B cell (primary cell): ENCODE results near the gene RAB11B. TPM values are rescaled to one million over a fixed set of nuclear protein-coding genes. Genes with fewer than 3 reads are reported as not detected.

Experiments
- ATAC-seq: fragments of 200-7000 bp; cut with Tn5 transposase; one replicate; pipeline ENCODE4 v1.10.0; 2021; ENCODE audit warnings: low read depth, mild to moderate bottlenecking, moderate number of reproducible peaks, moderate library complexity
- CTCF ChIA-PET: fragments of 350-600 bp; sonication (Branson Sonifier 250); formaldehyde crosslinking; loops from one replicate; lab custom pipeline; 2021; ENCODE audit warnings: antibody characterized with exemption, inconsistent platforms; lab: Charles Lee
- POLR2A ChIA-PET: fragments of 350-600 bp; sonication (Branson Sonifier 250); formaldehyde crosslinking; loops from one replicate; lab custom pipeline; 2021; ENCODE audit warnings: antibody characterized with exemption; lab: Charles Lee
- DNase-seq: peaks from one replicate; pipeline ENCODE4 v3.0.0; 2013
- H2AFZ ChIP-seq: 2 replicates; pipeline ENCODE4 v1.6.1; 2012; ENCODE audit warnings: mild to moderate bottlenecking, low read depth, low read length; ENCODE audit not compliant: insufficient read depth, poor library complexity, severe bottlenecking
- H3K27ac ChIP-seq, 2 donors: 1 replicate in 1 of 2; 2 replicates in 1 of 2; pipeline ENCODE4 v1.5.1; 2012 to 2013; ENCODE audit warnings: low read length in 2 of 2, mild to moderate bottlenecking in 2 of 2, moderate library complexity in 1 of 2
- H3K27me3 ChIP-seq, 4 experiments: fragments of 200-600 bp in 1 of 4; sonication (generic) in 1 of 4; replicated peaks in 1 of 4; 1 replicate in 2 of 4; 2 replicates in 2 of 4; pipeline versions ENCODE4 v1.6.1 to v1.7.0; 2013 to 2016; ENCODE audit warnings: low read length in 3 of 4, mild to moderate bottlenecking in 2 of 4, mixed read lengths in 1 of 4, moderate library complexity in 1 of 4; ENCODE audit not compliant: insufficient read depth in 4 of 4, control insufficient read depth in 3 of 4; ENCODE audit errors: control extremely low read depth in 1 of 4
- H3K36me3 ChIP-seq, 2 experiments: replicated peaks in 1 of 2; 1 replicate in 1 of 2; 2 replicates in 1 of 2; pipeline versions ENCODE4 v1.6.1 to v1.7.1; 2013; ENCODE audit warnings: low read length in 1 of 2; ENCODE audit not compliant: insufficient read depth in 2 of 2, control insufficient read depth in 1 of 2; ENCODE audit errors: control extremely low read depth in 1 of 2, extremely low read depth in 1 of 2
- H3K4me1 ChIP-seq, 2 donors: fragments of 200-600 bp in 1 of 2; sonication (generic) in 1 of 2; 1 replicate in 1 of 2; 2 replicates in 1 of 2; pipeline versions ENCODE4 v1.5.1 to v1.6.1; 2013 to 2017; ENCODE audit warnings: low read length in 2 of 2; ENCODE audit not compliant: control insufficient read depth in 2 of 2, insufficient read depth in 2 of 2
- H3K4me2 ChIP-seq: replicated peaks from 2 replicates; pipeline ENCODE3; 2012; ENCODE audit warnings: mild to moderate bottlenecking, low read depth, low read length; ENCODE audit not compliant: poor library complexity, severe bottlenecking
- H3K4me3 ChIP-seq, 5 experiments: fragments of 200-600 bp in 1 of 5; sonication (generic) in 1 of 5; 1 replicate in 3 of 5; 2 replicates in 2 of 5; pipeline versions ENCODE4 v1.5.1 to v1.7.0; 2011 to 2016; ENCODE audit warnings: low read length in 4 of 5, mild to moderate bottlenecking in 4 of 5, low read depth in 2 of 5, control low read depth in 1 of 5, moderate library complexity in 1 of 5; ENCODE audit not compliant: insufficient read depth in 1 of 5; ENCODE audit errors: control extremely low read depth in 1 of 5, extremely low read depth in 1 of 5
- H3K79me2 ChIP-seq: fragments of 200-600 bp; sonication (generic); one replicate; pipeline ENCODE4 v1.6.0; 2016; ENCODE audit warnings: low read length; ENCODE audit not compliant: control insufficient read depth, insufficient read depth
- H3K9ac ChIP-seq: fragments of 200-600 bp; sonication (generic); 2 replicates; pipeline ENCODE4 v1.6.1; 2017; ENCODE audit warnings: mild to moderate bottlenecking, low read length, moderate library complexity
- H3K9me3 ChIP-seq, 3 donors: one replicate each; pipeline versions ENCODE4 v1.6.1 to v1.7.1; 2013; ENCODE audit warnings: low read length in 2 of 3; ENCODE audit not compliant: control insufficient read depth in 2 of 3, insufficient read depth in 1 of 3; ENCODE audit errors: control extremely low read depth in 1 of 3
- H4K20me1 ChIP-seq: 2 replicates; pipeline ENCODE4 v1.6.0; 2012; ENCODE audit warnings: mild to moderate bottlenecking, low read length; ENCODE audit not compliant: insufficient read depth, control insufficient read depth, poor library complexity, severe bottlenecking
- H3K27ac Mint-ChIP-seq: one replicate; pipeline ENCODE4 v1.8.0; 2021; ENCODE audit warnings: mixed read lengths
- H3K27me3 Mint-ChIP-seq: one replicate; pipeline ENCODE4 v1.8.0; 2021; ENCODE audit warnings: mixed read lengths
- H3K4me1 Mint-ChIP-seq: one replicate; pipeline ENCODE4 v1.8.0; 2021; ENCODE audit warnings: mixed read lengths
- H3K4me3 Mint-ChIP-seq: one replicate; pipeline ENCODE4 v1.8.0; 2021; ENCODE audit warnings: mixed read lengths
- H3K9me3 Mint-ChIP-seq: one replicate; pipeline ENCODE4 v1.8.0; 2022; ENCODE audit warnings: mixed read lengths; ENCODE audit not compliant: insufficient read depth
- CTCF ChIP-seq: fragments of 200-600 bp; IDR thresholded peaks from one replicate; pipeline ENCODE4 v1.8.0; 2022; ENCODE audit warnings: antibody characterized with exemption, mild to moderate bottlenecking
- EZH2 ChIP-seq: IDR thresholded peaks from 2 replicates; pipeline ENCODE4 v1.6.1; 2012; ENCODE audit warnings: borderline replicate concordance, low read depth, mild to moderate bottlenecking, moderate library complexity, low read length; ENCODE audit not compliant: insufficient read depth, poor library complexity, severe bottlenecking
- WGBS: methylation state at CpG from one replicate; pipeline ENCODE4 v1.1.5; 2013; ENCODE audit warnings: missing lambda C conversion rate; ENCODE audit not compliant: insufficient coverage; 5-methylcytosine and 5-hydroxymethylcytosine counted together
- intact Hi-C: fragments of 100-400 bp; cut with micrococcal nuclease; formaldehyde crosslinking; loops from one replicate; pipeline ENCODE4 v1.10.0; 2022
- polyA plus RNA-seq: library from polyadenylated mRNA; depleted of rRNA; stranded (reverse); fragments of >200 nt; gene quantifications from 2 replicates; pipeline ENCODE4 v1.2.3, GENCODE V29; 2012
- total RNA-seq, 2 donors: library from RNA; stranded (reverse); fragments of 120-200 nt in 1 of 2; gene quantifications; 1 replicate in 1 of 2; 2 replicates in 1 of 2; pipeline versions ENCODE4 v1.2.3 to v1.2.4, GENCODE V29; 2013 to 2022

Gene RAB11B
- total and polyA plus RNA-seq, 2 donors (not counting 1 experiment from before 2014, with no cell fraction given), result 130 to 165 TPM

GRCh38 chr19:8388612-8388958 lies 1.6 kb upstream of the RAB11B start:
- H3K36me3 ChIP-seq, result no peaks in the 10 kb centered on the region
- H3K27me3 Mint-ChIP-seq, result no peaks in the 10 kb centered on the region
- no CpG with 5 or more reads among the region's 2 CpGs for WGBS
- no peaks in the 10 kb centered on the region for H3K27me3 ChIP-seq
- H3K4me3 Mint-ChIP-seq, result no peak overlapping the region
- H3K9me3 Mint-ChIP-seq, result no peaks in the 10 kb centered on the region
- no peak overlapping the region for H3K27ac Mint-ChIP-seq
- H3K9me3 ChIP-seq, result peaks cover 0 to 9% (median 0%) of the 10 kb centered on the region in 3 donors
- POLR2A ChIA-PET, result interaction anchor here (0.7 kb wide), 1 partner anchor 126 kb away, joined by 3 read pairs; the partner anchor contains the start of gene ZNF414
- H2AFZ ChIP-seq, result no peak overlapping the region
- CTCF ChIA-PET, result no interaction called here
- no peak for TF ChIP-seq EZH2
- DNase-seq (no peak), ATAC-seq (no peak)
- no peak overlapping the region for H3K4me2 ChIP-seq
- no peak overlapping the region for H3K4me3 ChIP-seq
- H3K4me1 ChIP-seq, result peaks cover 10 to 20% of the 10 kb centered on the region in 2 donors
- H3K9ac ChIP-seq, result no peak overlapping the region
- peaks cover 33% of the 10 kb centered on the region for H3K79me2 ChIP-seq
- intact Hi-C loops, result no loop called here
- no peak overlapping the region for H3K27ac ChIP-seq
- H3K4me1 Mint-ChIP-seq, result peaks cover 27% of the 10 kb centered on the region
- peaks cover 28% of the 10 kb centered on the region for H4K20me1 ChIP-seq

GRCh38 chr19:8390617-8390981 lies 439 bp downstream of the RAB11B start:
- under 1% methylated on average over 26 of the region's 28 CpGs for whole genome bisulfite sequencing
- peaks cover 0 to 9% (median 0%) of the 10 kb centered on the region in 3 donors for H3K9me3 ChIP-seq
- H3K27ac ChIP-seq, result peak overlapping the region; percentile 70 to 96
- no peaks in the 10 kb centered on the region for H3K27me3 ChIP-seq
- DNase-seq, result peak; percentile 92
- peak overlapping the region; percentile 87 for H3K9ac ChIP-seq
- H3K4me1 ChIP-seq, result peaks cover 10 to 20% of the 10 kb centered on the region in 2 donors
- Mint-ChIP-seq H3K4me1 (peaks cover 29% of the 10 kb centered on the region), H3K9me3 (no peaks in the 10 kb centered on the region), H3K27me3 (no peaks in the 10 kb centered on the region), H3K27ac (peak overlapping the region; percentile 98), H3K4me3 (peak overlapping the region; percentile 73)
- TF ChIP-seq EZH2 (no peak), CTCF (no peak)
- H3K4me2 ChIP-seq, result peak overlapping the region; percentile 80
- H2AFZ ChIP-seq, result peak overlapping the region; percentile 77
- peaks cover 53% of the 10 kb centered on the region for H3K79me2 ChIP-seq
- H3K36me3 ChIP-seq, result no peaks in the 10 kb centered on the region
- ChIA-PET POLR2A (interaction anchor here (0.5 to 1.8 kb wide), 9 partner anchors 13 to 1238 kb away, joined by 3 to 14 read pairs (median 4); partner anchors contain the start of genes HNRNPM, MARCHF2, NDUFA7 and RPS28), CTCF (interaction anchor here (0.9 to 3.9 kb wide), 2 partner anchors 22 to 37 kb away, joined by 4 to 13 read pairs; partner anchors contain the start of gene MARCHF2)
- H3K4me3 ChIP-seq, result peak overlapping the region in 4 of 5 experiments; percentile 54 to 89 (median 78)
- H4K20me1 ChIP-seq, result peaks cover 48% of the 10 kb centered on the region
- intact Hi-C loops, result loop anchor here (1.0 to 5.0 kb wide), 7 partner anchors 23 to 1427 kb away; partner anchors contain the start of genes CD320, FBXL12, HNRNPM and MARCHF2
- ATAC-seq, result peak; percentile 62
